HEK293 (cell line): ENCODE measurements around the gene C22orf42.

Experiments
- CTCF ChIA-PET: fragments of 350-600 bp; formaldehyde crosslinking; extraction: SDS; loops from one replicate; lab custom pipeline; 2021; ENCODE audit warnings: antibody characterized with exemption; lab: Yijun Ruan, JAX
- POLR2A ChIA-PET: fragments of 300-600 bp; formaldehyde crosslinking; extraction: SDS; loops from one replicate; lab custom pipeline; 2020; ENCODE audit warnings: antibody characterized with exemption, inconsistent platforms; lab: Yijun Ruan, JAX
- H3K27ac ChIP-seq: fragments of 200-500 bp; sonication (Bioruptor generic); 2 replicates; pipeline ENCODE4 v1.5.1; 2014; ENCODE audit warnings: low read depth, low read length, control low read depth, inconsistent platforms; ENCODE audit errors: extremely low read depth
- H3K36me3 ChIP-seq, 2 experiments: fragments of 200-500 bp in 1 of 2; sonication (Bioruptor generic) in 1 of 2; 1 replicate in 1 of 2; 2 replicates in 1 of 2; pipeline ENCODE4 v1.5.1; 2014 to 2017; ENCODE audit warnings: inconsistent platforms in 2 of 2, low read length in 2 of 2; ENCODE audit not compliant: control insufficient read depth in 2 of 2, insufficient read depth in 1 of 2
- H3K4me1 ChIP-seq: fragments of 200-500 bp; sonication (Bioruptor generic); 2 replicates; pipeline ENCODE4 v1.5.1; 2014; ENCODE audit warnings: mild to moderate bottlenecking, low read length, inconsistent platforms; ENCODE audit not compliant: control insufficient read depth, insufficient read depth
- H3K4me3 ChIP-seq: 2 replicates; pipeline ENCODE4 v1.5.1; 2011; ENCODE audit warnings: low read depth, mild to moderate bottlenecking, control low read depth, low read length, moderate library complexity
- H3K9me3 ChIP-seq: fragments of 200-500 bp; sonication (Bioruptor generic); 2 replicates; pipeline ENCODE4 v1.5.1; 2014; ENCODE audit warnings: low read depth, low read length, inconsistent platforms; ENCODE audit not compliant: control insufficient read depth, insufficient read depth
- PATZ1 ChIP-seq: fragments of 450-650 bp; formaldehyde crosslinking; IDR thresholded peaks from 2 replicates; pipeline ENCODE4 v1.5.1; 2016; ENCODE audit warnings: missing biosample characterization, missing genetic modification characterization
- SP2 ChIP-seq: fragments of 450-650 bp; formaldehyde crosslinking; IDR thresholded peaks from 2 replicates; pipeline ENCODE4 v1.5.1; 2016; ENCODE audit warnings: missing biosample characterization, missing genetic modification characterization
- SP3 ChIP-seq: fragments of 450-650 bp; formaldehyde crosslinking; IDR thresholded peaks from 2 replicates; pipeline ENCODE4 v1.5.1; 2016; ENCODE audit warnings: missing biosample characterization, missing genetic modification characterization
- ZBTB1 ChIP-seq: fragments of 450-650 bp; formaldehyde crosslinking; IDR thresholded peaks from 2 replicates; pipeline ENCODE4 v1.5.1; 2016; ENCODE audit warnings: missing biosample characterization, missing genetic modification characterization
- ZBTB11 ChIP-seq: fragments of 450-650 bp; formaldehyde crosslinking; conservative IDR thresholded peaks from 2 replicates; pipeline ENCODE4 v1.5.1; 2016; ENCODE audit warnings: low read depth, missing biosample characterization, missing genetic modification characterization
- ZBTB17 ChIP-seq: fragments of 450-650 bp; formaldehyde crosslinking; IDR thresholded peaks from 2 replicates; pipeline ENCODE4 v1.5.1; 2016; ENCODE audit warnings: missing biosample characterization, missing genetic modification characterization
- ZNF155 ChIP-seq: fragments of 450-650 bp; formaldehyde crosslinking; IDR thresholded peaks from 2 replicates; pipeline ENCODE4 v1.5.1; 2016; ENCODE audit warnings: missing biosample characterization, missing genetic modification characterization
- ZNF169 ChIP-seq: fragments of 450-650 bp; formaldehyde crosslinking; IDR thresholded peaks from 2 replicates; pipeline ENCODE4 v1.5.1; 2016; ENCODE audit warnings: missing biosample characterization, missing genetic modification characterization
- ZNF174 ChIP-seq: fragments of 450-650 bp; formaldehyde crosslinking; IDR thresholded peaks from 2 replicates; pipeline ENCODE4 v1.5.0; 2017; ENCODE audit warnings: missing biosample characterization, mild to moderate bottlenecking, missing genetic modification characterization
- ZNF214 ChIP-seq: fragments of 450-650 bp; formaldehyde crosslinking; IDR thresholded peaks from 2 replicates; pipeline ENCODE4 v1.5.1; 2017; ENCODE audit warnings: missing biosample characterization, mild to moderate bottlenecking, missing genetic modification characterization, borderline replicate concordance
- ZNF223 ChIP-seq: fragments of 450-650 bp; formaldehyde crosslinking; IDR thresholded peaks from 2 replicates; pipeline ENCODE4 v1.5.1; 2016; ENCODE audit warnings: missing biosample characterization, missing genetic modification characterization
- ZNF274 ChIP-seq, 2 experiments: fragments of 200-500 bp in 1 of 2; fragments of 450-650 bp in 1 of 2; sonication (Bioruptor generic) in 1 of 2; formaldehyde crosslinking in 1 of 2; IDR thresholded peaks; 2 replicates each; pipeline versions ENCODE4 v1.5.1 to v1.6.1; 2014 to 2016; ENCODE audit warnings: borderline replicate concordance in 1 of 2, inconsistent platforms in 1 of 2, low read length in 1 of 2, missing biosample characterization in 1 of 2, missing genetic modification characterization in 1 of 2
- ZNF292 ChIP-seq: fragments of 450-650 bp; formaldehyde crosslinking; IDR thresholded peaks from 2 replicates; pipeline ENCODE4 v1.5.1; 2016; ENCODE audit warnings: low read depth, missing biosample characterization, missing genetic modification characterization, borderline replicate concordance
- ZNF521 ChIP-seq: fragments of 450-650 bp; formaldehyde crosslinking; IDR thresholded peaks from 2 replicates; pipeline ENCODE4 v1.5.1; 2017; ENCODE audit warnings: missing biosample characterization, mild to moderate bottlenecking, missing genetic modification characterization
- ZNF792 ChIP-seq: fragments of 450-650 bp; formaldehyde crosslinking; IDR thresholded peaks from 2 replicates; pipeline ENCODE4 v1.5.1; 2016; ENCODE audit warnings: missing biosample characterization, missing genetic modification characterization
- ZSCAN18 ChIP-seq: fragments of 450-650 bp; formaldehyde crosslinking; IDR thresholded peaks from 2 replicates; pipeline ENCODE4 v1.5.1; 2016; ENCODE audit warnings: missing biosample characterization, missing genetic modification characterization
- ZXDB ChIP-seq: fragments of 450-650 bp; formaldehyde crosslinking; IDR thresholded peaks from 2 replicates; pipeline ENCODE4 v1.5.1; 2016; ENCODE audit warnings: missing biosample characterization, missing genetic modification characterization
- TF ChIP-seq, protein P1 (sequence below): fragments of 450-650 bp; formaldehyde crosslinking; IDR thresholded peaks from 2 replicates; pipeline ENCODE4 v1.5.1; 2016; ENCODE audit warnings: missing biosample characterization, missing genetic modification characterization, borderline replicate concordance
- TF ChIP-seq, protein P2 (sequence below): fragments of 450-650 bp; formaldehyde crosslinking; IDR thresholded peaks from 2 replicates; pipeline ENCODE4 v1.5.1; 2017; ENCODE audit warnings: missing biosample characterization, missing genetic modification characterization
- TF ChIP-seq, protein P3 (sequence below): fragments of 450-650 bp; formaldehyde crosslinking; IDR thresholded peaks from 2 replicates; pipeline ENCODE4 v1.5.1; 2017; ENCODE audit warnings: missing biosample characterization, missing genetic modification characterization

C22orf42 gene

GRCh38 chr22:32202539-32203180 lies 43.6 kb upstream of the C22orf42 start (continued):
- TF ChIP-seq ZBTB11, result no peak
- TF ChIP-seq ZBTB1 (tag by site-specific recombination), result no peak
- TF ChIP-seq PATZ1 (tag by site-specific recombination), result no peak; the same call in 1 of the 2 replicates
- TF ChIP-seq, protein P1, sequence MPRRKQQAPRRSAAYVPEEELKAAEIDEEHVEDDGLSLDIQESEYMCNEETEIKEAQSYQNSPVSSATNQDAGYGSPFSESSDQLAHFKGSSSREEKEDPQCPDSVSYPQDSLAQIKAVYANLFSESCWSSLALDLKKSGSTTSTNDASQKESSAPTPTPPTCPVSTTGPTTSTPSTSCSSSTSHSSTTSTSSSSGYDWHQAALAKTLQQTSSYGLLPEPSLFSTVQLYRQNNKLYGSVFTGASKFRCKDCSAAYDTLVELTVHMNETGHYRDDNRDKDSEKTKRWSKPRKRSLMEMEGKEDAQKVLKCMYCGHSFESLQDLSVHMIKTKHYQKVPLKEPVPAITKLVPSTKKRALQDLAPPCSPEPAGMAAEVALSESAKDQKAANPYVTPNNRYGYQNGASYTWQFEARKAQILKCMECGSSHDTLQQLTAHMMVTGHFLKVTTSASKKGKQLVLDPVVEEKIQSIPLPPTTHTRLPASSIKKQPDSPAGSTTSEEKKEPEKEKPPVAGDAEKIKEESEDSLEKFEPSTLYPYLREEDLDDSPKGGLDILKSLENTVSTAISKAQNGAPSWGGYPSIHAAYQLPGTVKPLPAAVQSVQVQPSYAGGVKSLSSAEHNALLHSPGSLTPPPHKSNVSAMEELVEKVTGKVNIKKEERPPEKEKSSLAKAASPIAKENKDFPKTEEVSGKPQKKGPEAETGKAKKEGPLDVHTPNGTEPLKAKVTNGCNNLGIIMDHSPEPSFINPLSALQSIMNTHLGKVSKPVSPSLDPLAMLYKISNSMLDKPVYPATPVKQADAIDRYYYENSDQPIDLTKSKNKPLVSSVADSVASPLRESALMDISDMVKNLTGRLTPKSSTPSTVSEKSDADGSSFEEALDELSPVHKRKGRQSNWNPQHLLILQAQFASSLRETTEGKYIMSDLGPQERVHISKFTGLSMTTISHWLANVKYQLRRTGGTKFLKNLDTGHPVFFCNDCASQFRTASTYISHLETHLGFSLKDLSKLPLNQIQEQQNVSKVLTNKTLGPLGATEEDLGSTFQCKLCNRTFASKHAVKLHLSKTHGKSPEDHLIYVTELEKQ (tag by site-specific recombination), result no peak

- Histone ChIP-seq H3K36me3 (peaks cover 0 to 1% of the 10 kb centered on the region in 2 experiments; a peak in 1 of 3 replicates), H3K4me3 (no peak overlapping the region), H3K4me1 (0 out of 2 replicates have a peak, but pooled peaks cover 3% of the 10 kb centered on the region), H3K9me3 (no peaks in the 10 kb centered on the region), H3K27ac (no peak overlapping the region)
- POLR2A ChIA-PET, result no interaction called here
- CTCF ChIA-PET, result interaction anchor here (0.5 to 1.5 kb wide), 19 partner anchors 11 to 721 kb away, joined by 3 to 12 read pairs (median 3); partner anchors contain the start of gene RTCB
- TF ChIP-seq ZNF223 (tag by site-specific recombination) (no peak), SP2 (tag by site-specific recombination) (no peak), ZNF174 (no peak), ZNF792 (no peak), ZNF214 (tag by site-specific recombination) (no peak), ZNF169 (tag by site-specific recombination) (no peak), ZNF274 (IDR thresholded peaks at IDR 0.05; ENCODE audit: low read length) (no peak), ZNF274 (tag by site-specific recombination; IDR thresholded peaks at IDR 0.05; ENCODE audit: borderline replicate concordance) (no peak), ZSCAN18 (tag by site-specific recombination) (no peak), ZBTB17 (0 out of 2 replicates have a peak, but pooled peaks have one; percentile 26), SP3 (tag by site-specific recombination) (no peak), ZNF155 (tag by site-specific recombination) (no peak), ZNF521 (0 out of 2 replicates have a peak, but pooled peaks have one; percentile 13), ZXDB (tag by site-specific recombination) (no peak), ZNF292 (no peak)
- TF ChIP-seq, protein P2, sequence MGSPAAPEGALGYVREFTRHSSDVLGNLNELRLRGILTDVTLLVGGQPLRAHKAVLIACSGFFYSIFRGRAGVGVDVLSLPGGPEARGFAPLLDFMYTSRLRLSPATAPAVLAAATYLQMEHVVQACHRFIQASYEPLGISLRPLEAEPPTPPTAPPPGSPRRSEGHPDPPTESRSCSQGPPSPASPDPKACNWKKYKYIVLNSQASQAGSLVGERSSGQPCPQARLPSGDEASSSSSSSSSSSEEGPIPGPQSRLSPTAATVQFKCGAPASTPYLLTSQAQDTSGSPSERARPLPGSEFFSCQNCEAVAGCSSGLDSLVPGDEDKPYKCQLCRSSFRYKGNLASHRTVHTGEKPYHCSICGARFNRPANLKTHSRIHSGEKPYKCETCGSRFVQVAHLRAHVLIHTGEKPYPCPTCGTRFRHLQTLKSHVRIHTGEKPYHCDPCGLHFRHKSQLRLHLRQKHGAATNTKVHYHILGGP (tag by site-specific recombination), result no peak
- TF ChIP-seq, protein P3, sequence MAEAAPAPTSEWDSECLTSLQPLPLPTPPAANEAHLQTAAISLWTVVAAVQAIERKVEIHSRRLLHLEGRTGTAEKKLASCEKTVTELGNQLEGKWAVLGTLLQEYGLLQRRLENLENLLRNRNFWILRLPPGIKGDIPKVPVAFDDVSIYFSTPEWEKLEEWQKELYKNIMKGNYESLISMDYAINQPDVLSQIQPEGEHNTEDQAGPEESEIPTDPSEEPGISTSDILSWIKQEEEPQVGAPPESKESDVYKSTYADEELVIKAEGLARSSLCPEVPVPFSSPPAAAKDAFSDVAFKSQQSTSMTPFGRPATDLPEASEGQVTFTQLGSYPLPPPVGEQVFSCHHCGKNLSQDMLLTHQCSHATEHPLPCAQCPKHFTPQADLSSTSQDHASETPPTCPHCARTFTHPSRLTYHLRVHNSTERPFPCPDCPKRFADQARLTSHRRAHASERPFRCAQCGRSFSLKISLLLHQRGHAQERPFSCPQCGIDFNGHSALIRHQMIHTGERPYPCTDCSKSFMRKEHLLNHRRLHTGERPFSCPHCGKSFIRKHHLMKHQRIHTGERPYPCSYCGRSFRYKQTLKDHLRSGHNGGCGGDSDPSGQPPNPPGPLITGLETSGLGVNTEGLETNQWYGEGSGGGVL (tag by site-specific recombination), result peak; percentile 67
Measured at GRCh38 chr22:32202161-32202538, 43.0 kb upstream of the C22orf42 start.
